NCI-H510A (cell line): ENCODE data around the gene KRT16.
"Not testable (repeated sequence)": the region's sequence is repeated elsewhere in the genome, so short reads cannot be mapped to it uniquely, and the experiment has no call there.

ENCODE experiments used
- DNase-seq: peaks from one replicate; lab custom pipeline; 2025; lab: John Stamatoyannopoulos, UW

Gene KRT16

GRCh38 chr17:41583137-41584127 is 29.1 kb downstream of the KRT16 start:
- DNase-seq, result no peak

GRCh38 chr17:41582061-41582968 is 30.3 kb downstream of the KRT16 start:
- not testable (repeated sequence) for DNase-seq

- no peak for DNase-seq
Measured at GRCh38 chr17:41581366-41582060, 31.1 kb downstream of the KRT16 start.

GRCh38 chr17:41580687-41581365 is 31.7 kb downstream of the KRT16 start:
- DNase-seq, result no peak

GRCh38 chr17:41580244-41580575 is 32.4 kb downstream of the KRT16 start:
- DNase-seq, result no peak

- DNase-seq, result peak; percentile 41
Measured at GRCh38 chr17:41579484-41580243, 32.9 kb downstream of the KRT16 start.

GRCh38 chr17:41578971-41579370 is 33.6 kb downstream of the KRT16 start:
- DNase-seq, result no peak

- no peak for DNase-seq
Measured at GRCh38 chr17:41578538-41578937, 34.0 kb downstream of the KRT16 start.

- DNase-seq, result not testable (repeated sequence)
Measured at GRCh38 chr17:41576740-41577139, 35.8 kb downstream of the KRT16 start.

- no peak for DNase-seq
Measured at GRCh38 chr17:41575336-41575735, 37.2 kb downstream of the KRT16 start.

- no peak for DNase-seq
Measured at GRCh38 chr17:41571561-41572434, 40.8 kb downstream of the KRT16 start, which contains the start of gene KRT9. KRT9 (minus strand) TSS chr17:41572059; CDS start chr17:41571992, 67 bp downstream.

- no peak for DNase-seq
Measured at GRCh38 chr17:41567317-41567716, 45.2 kb downstream of the KRT16 start.

- DNase-seq, result no peak
Measured at GRCh38 chr17:41565338-41565737, 47.2 kb downstream of the KRT16 start.

- DNase-seq, result no peak
Measured at GRCh38 chr17:41563607-41564170, 48.9 kb downstream of the KRT16 start.

- no peak for DNase-seq
Measured at GRCh38 chr17:41561554-41561953, 51.0 kb downstream of the KRT16 start.
